Testis (tissue), 2 donors: ENCODE data around the gene OR52J3.

Source experiments
- POLR2A ChIP-seq: fragments of 450-650 bp; IDR thresholded peaks from one replicate; pipeline ENCODE4 v1.6.1; 2017; ENCODE audit warnings: antibody characterized with exemption, mild to moderate bottlenecking, moderate library complexity
- TF ChIP-seq, protein P1 (sequence below), 3 experiments: fragments of 450-650 bp in 2 of 3; fragments of 200-600 bp in 1 of 3; sonication (generic) in 1 of 3; IDR thresholded peaks; one replicate each; pipeline ENCODE4 v1.5.1; 2016 to 2019; ENCODE audit warnings: antibody characterized with exemption in 3 of 3, mild to moderate bottlenecking in 2 of 3, moderate library complexity in 1 of 3

DNA sequence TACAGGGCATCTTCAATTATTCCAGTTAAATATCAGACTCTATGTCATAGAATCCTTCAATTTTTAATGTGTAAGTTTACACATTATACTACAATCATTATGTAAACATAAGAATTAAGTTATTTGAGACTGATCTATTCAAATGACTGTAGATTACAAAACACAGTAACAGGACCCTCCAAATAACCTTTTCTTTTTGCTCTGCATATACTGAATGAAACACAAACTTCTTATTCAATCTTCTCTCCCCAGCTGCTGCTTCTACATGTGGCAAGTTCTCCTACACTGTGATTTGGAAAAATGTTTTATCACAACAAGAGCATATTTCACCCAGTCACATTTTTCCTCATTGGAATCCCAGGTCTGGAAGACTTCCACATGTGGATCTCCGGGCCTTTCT, at the start of gene OR52J3:
- TF ChIP-seq, protein P1, sequence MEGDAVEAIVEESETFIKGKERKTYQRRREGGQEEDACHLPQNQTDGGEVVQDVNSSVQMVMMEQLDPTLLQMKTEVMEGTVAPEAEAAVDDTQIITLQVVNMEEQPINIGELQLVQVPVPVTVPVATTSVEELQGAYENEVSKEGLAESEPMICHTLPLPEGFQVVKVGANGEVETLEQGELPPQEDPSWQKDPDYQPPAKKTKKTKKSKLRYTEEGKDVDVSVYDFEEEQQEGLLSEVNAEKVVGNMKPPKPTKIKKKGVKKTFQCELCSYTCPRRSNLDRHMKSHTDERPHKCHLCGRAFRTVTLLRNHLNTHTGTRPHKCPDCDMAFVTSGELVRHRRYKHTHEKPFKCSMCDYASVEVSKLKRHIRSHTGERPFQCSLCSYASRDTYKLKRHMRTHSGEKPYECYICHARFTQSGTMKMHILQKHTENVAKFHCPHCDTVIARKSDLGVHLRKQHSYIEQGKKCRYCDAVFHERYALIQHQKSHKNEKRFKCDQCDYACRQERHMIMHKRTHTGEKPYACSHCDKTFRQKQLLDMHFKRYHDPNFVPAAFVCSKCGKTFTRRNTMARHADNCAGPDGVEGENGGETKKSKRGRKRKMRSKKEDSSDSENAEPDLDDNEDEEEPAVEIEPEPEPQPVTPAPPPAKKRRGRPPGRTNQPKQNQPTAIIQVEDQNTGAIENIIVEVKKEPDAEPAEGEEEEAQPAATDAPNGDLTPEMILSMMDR (IDR thresholded peaks at IDR 0.05), result no peak
- no peak for TF ChIP-seq POLR2A
